Tongue (tissue), 2 donors: ENCODE measurements around the gene ITGA11. TPM values are rescaled to one million over a fixed set of nuclear protein-coding genes. Genes with fewer than 3 reads are reported as not detected.

Experiments
- DNase-seq: peaks from one replicate; pipeline ENCODE4 v3.0.0-alpha.2; 2015
- total RNA-seq: library from RNA; depleted of rRNA; stranded (reverse); fragments of >200 nt; gene quantifications from one replicate; pipeline ENCODE4 v1.2.3, GENCODE V29; 2014

The ITGA11 gene
- total RNA-seq, 1 donor from 2014 or later = 6.3 TPM

GRCh38 chr15:68328964-68329363 lies 103.0 kb downstream of the ITGA11 start:
- DNase-seq = no peak

- DNase-seq = no peak
Observed at GRCh38 chr15:68328443-68328842, 103.5 kb downstream of the ITGA11 start.

- no peak for DNase-seq
Observed at GRCh38 chr15:68326711-68327354, 105.1 kb downstream of the ITGA11 start.

DNA sequence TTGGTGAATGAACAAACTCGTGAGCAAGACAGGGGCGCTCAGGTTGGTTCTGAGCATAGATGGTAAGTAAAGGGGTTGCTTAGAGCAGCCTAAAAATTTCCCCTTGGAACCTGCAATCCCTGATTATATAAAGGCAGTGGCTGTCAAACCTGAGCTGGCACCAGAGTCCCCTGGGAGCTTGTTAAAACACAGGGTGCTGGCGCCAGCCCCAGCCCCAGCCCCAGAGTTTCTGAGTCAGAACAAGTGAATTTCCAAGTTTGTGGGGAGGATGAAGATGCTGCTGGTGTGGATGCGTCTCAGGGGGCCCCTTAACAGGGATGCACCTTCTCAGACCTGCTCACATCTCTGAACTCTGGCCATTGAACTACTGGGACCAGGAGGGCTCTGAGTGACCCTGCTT lies 106.2 kb downstream of the ITGA11 start:
- no peak for DNase-seq

GRCh38 chr15:68322796-68323195 lies 109.2 kb downstream of the ITGA11 start:
- DNase-seq = no peak

DNA sequence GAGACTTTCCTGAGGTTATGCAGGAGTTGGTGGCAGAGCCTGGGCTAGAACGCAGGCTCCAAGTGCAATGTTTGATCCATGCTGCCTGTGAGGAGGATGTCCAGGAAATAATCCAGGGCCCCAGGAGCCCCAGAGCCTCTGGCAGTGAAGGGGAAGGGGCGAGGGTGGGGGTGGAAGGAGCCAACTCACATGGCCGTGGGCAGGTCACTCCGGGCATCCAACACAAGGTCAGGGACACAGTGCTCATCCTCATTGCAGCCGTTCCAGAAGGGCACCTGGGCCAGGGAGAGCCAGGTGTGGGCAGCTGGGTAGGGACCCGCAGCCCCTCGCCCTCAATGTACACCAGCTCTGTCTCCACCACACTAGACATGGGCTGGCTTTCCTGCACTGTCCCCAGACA lies 110.7 kb downstream of the ITGA11 start:
- no peak for DNase-seq

- no peak for DNase-seq
Observed at GRCh38 chr15:68319997-68320396, 112.0 kb downstream of the ITGA11 start.

GRCh38 chr15:68318931-68319909 lies 112.7 kb downstream of the ITGA11 start:
- no peak for DNase-seq

DNA sequence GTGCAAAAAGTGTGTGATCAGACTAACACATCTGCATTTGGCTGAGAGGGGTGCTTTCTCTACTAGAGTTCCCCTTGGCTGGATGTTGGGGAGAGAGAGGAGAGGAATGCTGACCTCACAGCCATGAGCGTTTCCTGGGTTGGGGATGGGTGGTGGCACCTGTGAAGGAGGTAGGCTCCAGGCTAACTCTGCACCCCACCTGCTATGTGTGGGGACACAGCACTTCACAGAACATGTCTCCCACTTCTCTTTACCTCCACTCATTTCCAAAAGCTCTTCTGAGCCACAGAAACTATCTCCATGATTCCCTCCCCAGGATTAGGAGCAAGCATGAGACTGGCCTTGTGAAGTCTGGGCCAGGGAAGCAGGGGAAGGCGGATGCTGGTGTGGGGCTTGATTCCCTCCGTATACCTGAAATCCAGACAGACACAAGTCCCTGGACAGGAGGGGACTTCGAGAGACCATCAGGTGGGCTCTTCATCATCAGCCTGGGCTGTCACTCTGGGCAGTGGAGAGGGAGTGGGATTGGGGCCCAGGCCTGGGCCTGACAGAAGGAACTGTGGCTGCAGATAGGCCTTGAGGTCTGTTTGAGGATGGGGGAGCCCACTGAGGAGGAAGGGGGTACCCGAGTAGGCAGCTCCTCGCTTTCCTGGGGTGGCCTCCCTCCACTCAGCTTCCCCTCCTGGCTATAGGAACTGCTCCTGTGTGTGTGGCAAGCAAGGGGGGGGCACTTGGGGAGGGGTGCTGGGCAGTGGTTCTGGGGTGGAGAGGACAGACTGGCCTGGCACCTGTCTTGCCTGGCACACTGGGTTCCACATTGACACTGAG lies 113.7 kb downstream of the ITGA11 start:
- DNase-seq = no peak

- DNase-seq = no peak
Observed at GRCh38 chr15:68317281-68318007, 114.5 kb downstream of the ITGA11 start.

GRCh38 chr15:68316061-68316804 lies 115.7 kb downstream of the ITGA11 start:
- peak; percentile 33 for DNase-seq

- peak; percentile 49 for DNase-seq
Observed at GRCh38 chr15:68315495-68316031, 116.4 kb downstream of the ITGA11 start.

DNA sequence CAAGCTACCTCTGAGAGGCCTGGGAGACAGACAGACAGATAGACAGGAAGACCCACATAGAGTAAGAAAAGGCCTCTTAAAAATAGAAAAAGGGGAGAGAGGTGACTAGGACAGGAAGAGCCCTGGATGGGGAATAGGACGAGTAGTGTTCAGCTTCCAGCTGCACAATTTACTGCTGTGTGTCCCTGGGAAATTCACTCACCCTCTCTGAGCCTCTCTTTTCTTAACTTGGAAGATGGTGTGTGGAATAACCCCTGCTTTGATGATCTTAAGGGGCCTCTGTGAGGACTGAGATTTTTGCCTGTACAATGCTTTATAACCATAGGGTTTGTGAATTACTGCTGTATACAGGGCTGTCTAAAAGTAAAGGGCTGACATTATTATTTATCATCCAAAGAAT lies 116.9 kb downstream of the ITGA11 start:
- DNase-seq = no peak

DNA sequence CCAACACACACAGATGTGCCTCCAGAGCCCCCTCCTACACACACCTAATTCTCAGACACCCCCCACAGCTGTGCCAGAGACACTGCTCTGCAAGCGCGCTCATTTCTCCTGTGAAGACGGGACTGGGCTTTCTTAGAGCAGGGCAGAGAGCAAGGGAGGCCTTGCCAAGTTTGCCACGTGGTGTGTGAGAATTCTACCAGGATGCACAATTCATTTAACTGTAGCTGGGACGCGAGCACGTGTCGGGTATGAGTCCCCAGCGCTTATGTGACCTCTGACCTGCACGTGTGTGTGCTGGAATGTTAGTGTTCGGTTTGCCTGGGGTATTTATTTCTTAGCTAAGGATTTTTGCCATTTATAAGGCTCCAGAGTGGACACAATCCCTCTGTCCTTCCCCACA lies 117.4 kb downstream of the ITGA11 start:
- peak; percentile 20 for DNase-seq

DNA sequence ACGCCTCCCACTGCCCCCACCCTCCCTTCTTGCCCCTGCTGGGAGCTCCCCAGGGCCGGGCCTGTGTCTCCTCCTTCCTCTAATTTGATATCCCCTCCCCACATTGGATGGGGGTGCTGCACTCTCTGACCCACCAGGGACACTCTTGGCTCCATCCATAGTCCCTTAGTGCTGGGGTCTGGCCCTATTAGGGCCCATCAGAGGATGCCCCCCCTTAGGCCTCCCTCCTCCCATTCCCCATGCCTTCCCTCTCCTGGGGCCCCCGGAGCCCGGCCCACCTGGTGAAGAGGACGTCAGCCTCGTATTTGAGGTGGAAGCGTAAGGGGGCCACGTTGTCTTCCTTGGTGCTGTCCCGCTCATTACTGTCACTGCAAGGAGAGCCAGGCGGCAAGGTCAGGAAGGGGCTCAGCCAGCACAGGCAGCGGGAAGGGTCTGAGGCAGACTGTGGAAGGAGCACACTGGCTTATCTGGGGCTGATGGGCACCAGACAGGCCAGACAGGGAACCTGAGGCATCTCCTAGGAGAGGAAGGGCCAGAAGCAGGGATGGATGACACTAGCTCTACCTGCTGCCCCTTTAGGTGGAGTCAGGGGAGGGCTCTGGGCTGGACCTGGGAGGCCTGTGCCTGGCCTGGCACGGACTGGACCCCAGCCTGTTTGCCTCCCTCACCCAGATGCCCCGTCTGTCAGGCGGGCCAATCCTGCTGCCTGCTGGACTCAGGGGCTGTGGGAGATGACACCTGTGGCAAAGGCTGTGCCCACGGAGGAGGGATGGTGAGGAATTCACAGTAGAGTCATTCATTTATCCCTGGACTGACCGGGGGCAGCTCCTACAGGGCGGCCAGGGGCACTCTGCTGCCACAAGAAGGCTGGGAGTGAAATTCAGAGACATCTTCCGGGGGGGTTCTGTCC lies 118.2 kb downstream of the ITGA11 start:
- DNase-seq = no peak

DNA sequence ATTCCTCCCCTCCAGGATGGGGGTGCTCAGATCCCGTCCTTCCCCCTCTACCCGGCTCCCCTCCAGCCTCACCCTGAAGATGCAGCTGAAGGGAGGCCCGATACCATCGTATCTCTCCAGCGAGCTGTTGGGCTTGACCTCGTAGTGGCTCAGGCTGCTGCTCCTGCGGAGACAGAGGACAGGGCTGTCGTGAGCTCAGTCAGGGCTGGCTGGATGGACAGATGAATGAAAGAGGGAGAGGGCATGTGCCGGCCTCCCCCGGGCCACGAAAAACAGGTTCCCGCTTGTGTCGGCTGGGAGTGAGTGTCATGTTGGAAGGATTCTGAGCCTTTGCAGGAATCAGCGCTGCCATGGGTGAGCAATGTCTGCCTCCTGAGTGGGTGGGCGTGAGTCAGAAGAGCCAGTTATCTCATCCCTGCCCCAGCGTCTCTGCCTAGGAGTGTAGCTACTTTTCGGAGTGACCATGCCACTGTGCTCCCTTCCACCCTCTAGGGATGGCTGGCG lies 119.2 kb downstream of the ITGA11 start:
- DNase-seq = no peak

DNA sequence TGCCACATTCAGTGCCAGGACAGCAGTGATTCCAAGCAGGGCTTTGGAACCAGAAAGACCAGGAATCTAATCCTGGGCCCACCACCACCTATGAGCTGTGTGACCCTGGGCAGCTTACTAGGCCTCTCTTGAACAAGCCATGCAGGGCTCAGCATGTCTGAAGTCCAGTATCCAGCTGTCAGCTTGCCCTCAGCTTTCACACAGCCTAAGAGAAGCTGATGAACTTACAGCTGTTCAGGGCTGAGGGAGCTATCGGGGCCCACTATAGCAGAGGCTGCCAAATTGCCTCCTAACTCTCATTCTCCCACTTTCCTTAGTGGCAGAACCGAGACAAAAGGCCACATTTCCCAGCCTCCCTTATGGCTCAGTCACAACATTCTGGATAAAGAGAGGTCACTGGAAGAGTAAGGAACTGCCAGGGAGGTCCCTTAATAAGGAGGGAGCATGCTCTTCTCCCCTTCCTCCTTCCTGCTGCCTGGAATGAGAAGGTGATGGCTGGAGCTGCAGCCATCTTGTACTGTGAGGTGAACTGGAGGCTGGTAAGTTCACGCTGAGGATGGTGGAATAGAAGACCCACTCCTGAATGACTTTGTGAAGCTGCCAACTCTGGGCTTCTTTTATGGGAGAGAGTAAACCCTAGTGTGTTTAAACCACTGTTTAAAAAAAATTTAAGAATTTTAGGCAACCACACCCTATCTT lies 120.0 kb downstream of the ITGA11 start:
- peak; percentile 18 for DNase-seq

DNA sequence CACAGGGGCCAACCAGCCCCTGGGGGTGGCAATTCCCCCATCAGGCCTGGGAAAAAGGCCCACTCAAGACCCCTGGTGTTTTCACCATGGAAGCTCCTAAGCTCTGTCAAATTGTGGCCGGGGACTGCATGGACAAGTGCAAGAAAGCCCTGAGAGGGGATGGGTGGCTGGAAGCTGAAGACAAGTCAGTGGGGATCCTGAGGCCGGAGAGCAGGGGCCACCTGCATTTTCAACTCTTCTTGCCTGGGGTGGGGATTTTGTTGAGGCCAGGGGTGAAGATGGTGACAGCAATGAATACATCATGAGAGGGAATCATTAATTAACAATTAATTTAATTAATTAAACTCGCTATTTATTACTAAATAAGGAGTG lies 120.5 kb downstream of the ITGA11 start:
- no peak for DNase-seq
